VCaP (cell line): ENCODE measurements around the gene MARK2.
A peak's percentile ranks its signal among the peaks of the same experiment; 100 is the strongest.

Experiments
- H3K27ac ChIP-seq: fragments of 450-650 bp; 2 replicates; pipeline ENCODE4 v1.5.1; 2017
- TF ChIP-seq, protein P1 (sequence below): fragments of 450-650 bp; conservative IDR thresholded peaks from 2 replicates; pipeline ENCODE4 v1.5.1; 2017; ENCODE audit warnings: mild to moderate bottlenecking, moderate library complexity

The MARK2 gene

DNA sequence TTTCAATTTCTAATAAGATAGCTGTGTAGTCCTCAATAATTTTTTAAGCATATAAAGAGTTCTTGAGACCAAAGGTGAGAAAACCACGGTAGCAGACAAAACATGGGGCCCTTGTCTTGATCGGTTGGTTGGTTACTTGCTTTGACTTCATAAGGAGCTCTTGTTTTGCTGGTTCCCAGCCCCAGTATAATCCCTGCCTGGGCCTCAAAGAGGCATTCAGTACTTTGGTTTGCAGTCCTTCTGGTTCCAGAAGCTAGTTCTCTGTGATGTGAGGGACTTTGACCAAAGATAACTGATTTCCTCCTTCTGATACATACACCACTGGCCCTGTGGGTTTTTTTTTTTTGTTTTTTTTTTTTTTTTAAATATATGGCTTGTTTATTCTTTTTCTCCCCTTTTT, 17.1 kb downstream of the MARK2 start:
- H3K27ac ChIP-seq, result no peak overlapping the region
- TF ChIP-seq, protein P1, sequence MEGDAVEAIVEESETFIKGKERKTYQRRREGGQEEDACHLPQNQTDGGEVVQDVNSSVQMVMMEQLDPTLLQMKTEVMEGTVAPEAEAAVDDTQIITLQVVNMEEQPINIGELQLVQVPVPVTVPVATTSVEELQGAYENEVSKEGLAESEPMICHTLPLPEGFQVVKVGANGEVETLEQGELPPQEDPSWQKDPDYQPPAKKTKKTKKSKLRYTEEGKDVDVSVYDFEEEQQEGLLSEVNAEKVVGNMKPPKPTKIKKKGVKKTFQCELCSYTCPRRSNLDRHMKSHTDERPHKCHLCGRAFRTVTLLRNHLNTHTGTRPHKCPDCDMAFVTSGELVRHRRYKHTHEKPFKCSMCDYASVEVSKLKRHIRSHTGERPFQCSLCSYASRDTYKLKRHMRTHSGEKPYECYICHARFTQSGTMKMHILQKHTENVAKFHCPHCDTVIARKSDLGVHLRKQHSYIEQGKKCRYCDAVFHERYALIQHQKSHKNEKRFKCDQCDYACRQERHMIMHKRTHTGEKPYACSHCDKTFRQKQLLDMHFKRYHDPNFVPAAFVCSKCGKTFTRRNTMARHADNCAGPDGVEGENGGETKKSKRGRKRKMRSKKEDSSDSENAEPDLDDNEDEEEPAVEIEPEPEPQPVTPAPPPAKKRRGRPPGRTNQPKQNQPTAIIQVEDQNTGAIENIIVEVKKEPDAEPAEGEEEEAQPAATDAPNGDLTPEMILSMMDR, result no peak

DNA sequence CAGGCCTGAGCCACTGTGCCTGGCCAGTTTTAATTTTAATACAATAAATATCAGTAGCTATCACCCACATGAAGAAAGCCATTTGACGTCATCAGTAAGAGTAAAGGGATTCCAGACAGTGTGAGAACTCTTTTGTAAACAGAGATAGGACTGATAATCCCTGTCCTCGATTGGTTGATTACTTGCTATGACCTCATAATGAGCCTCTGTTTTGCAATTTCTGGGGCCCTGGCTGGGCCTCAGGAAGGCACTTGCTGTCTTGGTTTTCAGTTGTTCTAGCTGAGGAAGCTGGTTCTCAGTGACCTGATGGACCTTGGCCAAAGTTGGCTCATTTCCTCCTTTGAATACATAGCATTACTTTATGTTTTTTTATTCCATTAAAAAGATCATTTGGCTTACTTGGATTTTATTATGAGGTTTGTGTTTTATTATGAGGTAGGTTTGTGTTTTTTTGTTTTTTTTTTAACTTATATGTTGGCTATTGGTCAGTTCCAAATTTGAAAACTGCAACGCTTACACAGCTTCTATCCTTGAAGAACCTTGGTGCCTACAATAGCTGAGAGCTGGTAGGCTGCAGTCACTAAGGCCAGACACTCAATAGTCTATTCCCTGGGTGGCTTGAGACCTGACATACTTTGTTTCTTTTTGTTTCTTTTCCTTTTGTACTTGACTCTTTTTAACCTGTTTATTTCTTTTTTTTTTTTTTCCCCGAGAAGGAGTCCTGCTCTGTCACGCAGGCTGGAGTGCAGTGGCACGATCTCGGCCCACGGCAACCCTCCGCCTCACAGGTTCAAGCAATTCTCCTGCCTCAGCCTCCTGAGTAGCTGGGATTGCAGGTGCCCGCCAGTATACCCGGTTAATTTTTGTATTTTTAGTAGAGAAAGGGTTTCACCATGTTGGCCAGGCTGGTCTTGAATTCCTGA, 20.0 kb downstream of the MARK2 start:
- peak overlapping the region; percentile 40 for H3K27ac ChIP-seq
- TF ChIP-seq, protein P1, result no peak

DNA sequence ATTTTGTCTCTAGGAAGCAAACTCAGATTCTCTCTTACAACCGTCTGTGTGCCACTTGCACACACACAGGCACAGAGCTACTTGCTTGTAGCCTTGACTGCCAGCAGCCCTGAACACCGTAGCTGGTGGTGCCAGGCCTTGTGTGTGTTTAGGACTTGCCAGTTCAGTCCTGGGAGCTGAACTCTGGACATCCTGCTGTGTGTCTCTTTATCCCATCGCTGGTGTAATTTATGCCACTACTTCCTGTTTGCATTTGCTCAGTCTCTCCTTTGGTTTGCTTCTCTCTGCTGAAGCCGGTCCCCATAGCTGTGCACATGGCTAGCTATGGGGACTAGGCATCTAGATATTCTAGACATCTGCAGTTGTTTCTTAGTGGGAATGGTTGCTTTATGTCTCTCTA, 24.0 kb downstream of the MARK2 start:
- H3K27ac ChIP-seq, result peak overlapping the region; percentile 93
- TF ChIP-seq, protein P1, result no peak

DNA sequence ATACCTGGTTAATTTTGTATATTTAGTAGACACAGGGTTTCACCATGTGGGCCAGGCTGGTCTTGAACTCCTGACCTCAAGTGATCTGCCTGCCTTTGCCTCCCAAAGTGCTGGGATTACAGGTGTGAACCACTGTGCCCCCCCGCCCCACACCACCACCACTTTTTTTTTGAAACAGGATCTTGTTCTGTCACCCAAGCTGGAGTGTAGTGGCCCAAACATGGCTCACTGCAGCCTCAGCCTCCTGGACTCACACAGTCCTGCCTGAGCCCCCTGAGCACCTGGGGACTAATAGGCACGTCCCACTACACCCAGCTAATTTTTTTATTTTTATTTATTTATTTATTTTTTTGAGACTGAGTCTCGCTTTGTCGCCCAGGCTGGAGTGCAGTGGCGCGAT, 24.7 kb downstream of the MARK2 start:
- peak overlapping the region; percentile 93 for H3K27ac ChIP-seq

DNA sequence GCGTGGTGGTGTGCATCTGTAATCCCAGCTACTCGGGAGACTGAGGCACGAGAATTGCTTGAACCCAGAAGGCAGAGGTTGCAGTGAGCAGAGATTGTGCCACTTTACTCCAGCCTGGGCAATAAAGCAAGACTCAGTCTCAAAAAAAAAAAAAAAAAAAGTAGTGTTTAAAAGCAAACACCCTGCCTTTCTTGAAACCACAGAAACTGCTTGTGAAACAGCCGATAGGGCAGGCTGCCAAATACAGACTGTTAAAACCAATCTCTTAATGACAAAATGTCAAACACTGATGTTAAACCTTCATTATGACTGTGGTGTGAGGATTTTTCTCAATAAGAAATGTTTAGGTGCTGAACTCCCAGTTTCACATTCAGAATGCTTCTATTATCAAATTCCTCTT, 27.3 kb downstream of the MARK2 start:
- TF ChIP-seq, protein P1, result no peak
- H3K27ac ChIP-seq, result peak overlapping the region; percentile 93

DNA sequence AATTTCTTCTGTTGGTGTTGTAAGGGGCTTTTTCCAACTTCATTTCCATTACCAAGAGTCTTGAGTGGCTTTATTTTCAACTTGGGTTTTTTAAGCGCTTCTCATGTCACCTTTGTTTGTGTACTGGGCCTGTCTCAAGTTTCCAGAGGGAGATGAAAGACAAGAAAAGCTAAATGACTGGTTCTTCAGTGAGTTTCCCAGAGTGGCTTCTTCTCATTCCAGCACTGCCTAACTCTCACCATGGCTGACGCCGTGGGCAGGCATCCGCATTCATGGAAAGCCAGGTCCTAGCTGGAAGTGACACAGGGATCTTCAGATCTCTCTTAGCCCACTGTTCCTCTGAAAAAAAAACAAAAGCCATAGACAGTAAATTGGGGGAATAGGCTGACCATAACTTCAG, 28.6 kb downstream of the MARK2 start:
- TF ChIP-seq, protein P1, result no peak
- H3K27ac ChIP-seq, result peak overlapping the region; percentile 93

DNA sequence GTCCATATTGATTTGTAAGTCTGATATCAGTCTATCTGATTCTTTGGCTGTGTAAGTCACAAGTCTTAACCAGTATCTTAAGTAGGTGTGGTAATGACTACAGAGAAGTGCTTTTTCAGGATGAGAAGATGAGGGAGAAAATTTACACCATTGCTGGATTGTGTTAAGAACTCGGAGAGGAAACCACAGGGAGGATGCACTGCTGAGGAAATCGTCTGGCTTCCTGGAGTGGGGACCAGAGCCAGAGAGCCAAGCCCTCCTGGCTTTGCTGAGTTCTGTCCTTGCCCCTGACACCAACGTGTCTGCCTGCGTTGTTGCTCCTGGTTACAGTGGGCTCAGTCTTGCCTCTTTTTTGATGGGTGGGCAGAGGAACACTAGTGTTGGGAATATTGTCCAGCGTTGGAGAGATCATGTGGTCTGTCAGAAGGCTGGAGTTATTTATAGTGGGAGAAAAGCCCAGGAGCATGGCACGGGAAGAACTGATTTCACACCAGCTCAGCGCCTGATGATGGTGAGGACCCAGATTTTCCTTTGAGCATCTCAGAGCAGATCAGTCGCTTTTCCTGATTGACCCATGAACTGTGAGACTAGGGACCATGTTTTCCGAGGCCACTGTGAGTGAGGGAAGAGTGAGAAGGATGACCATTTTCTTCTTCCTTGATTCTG, 29.6 kb downstream of the MARK2 start:
- TF ChIP-seq, protein P1, result no peak
- peak overlapping the region; percentile 93 for H3K27ac ChIP-seq

DNA sequence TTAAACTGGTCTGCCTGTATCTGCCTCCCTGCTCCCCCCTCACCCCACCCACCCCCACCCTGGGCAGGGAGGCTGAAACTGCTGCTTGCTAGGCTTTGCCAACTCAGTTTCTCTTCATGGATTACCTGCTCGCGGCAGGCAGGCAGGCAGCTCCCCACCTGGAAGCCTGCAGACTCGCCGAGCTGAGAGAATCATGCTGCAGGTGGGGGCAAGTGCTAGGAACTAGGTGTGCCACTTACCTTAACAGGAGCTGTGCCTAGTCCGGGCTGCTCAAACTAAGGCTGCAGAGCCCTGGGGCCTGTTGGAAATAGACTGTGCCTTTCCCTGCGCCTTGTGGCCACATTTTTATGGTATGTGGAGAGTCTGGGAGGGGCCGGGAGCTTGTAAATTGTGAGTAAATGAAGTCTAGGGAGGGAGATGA, 30.3 kb downstream of the MARK2 start:
- TF ChIP-seq, protein P1, result no peak
- peak overlapping the region; percentile 93 for H3K27ac ChIP-seq
